Astrocyte (in vitro differentiated cells and primary cell): ENCODE measurements around the gene MAEA. TPM values are rescaled to one million over a fixed set of nuclear protein-coding genes. Genes with fewer than 3 reads are reported as not detected.

Experiments used
- DNase-seq: peaks from one replicate; pipeline ENCODE4 v3.0.0-alpha.2; 2010; ENCODE audit warnings: low read depth
- FAIRE-seq: peaks from 2 replicates; lab custom pipeline; 2011; peaks lifted over from hg19 to GRCh38; lab: Jason Lieb, UNC
- H2AFZ ChIP-seq: 2 replicates; pipeline ENCODE4 v1.6.0; 2012; ENCODE audit warnings: low read depth, low read length, inconsistent platforms
- H3K27ac ChIP-seq: 2 replicates; pipeline ENCODE4 v1.5.1; 2011; ENCODE audit warnings: low read depth, low read length, inconsistent platforms
- H3K27me3 ChIP-seq: 2 replicates; pipeline ENCODE4 v1.6.0; 2011; ENCODE audit warnings: low read length, inconsistent platforms; ENCODE audit not compliant: insufficient read depth
- H3K36me3 ChIP-seq: 2 replicates; pipeline ENCODE4 v1.5.1; 2011; ENCODE audit warnings: low read length, inconsistent platforms; ENCODE audit not compliant: insufficient read depth
- H3K4me1 ChIP-seq: 2 replicates; pipeline ENCODE4 v1.5.1; 2011; ENCODE audit warnings: low read length, inconsistent platforms; ENCODE audit not compliant: insufficient read depth
- H3K4me2 ChIP-seq: 2 replicates; pipeline ENCODE4 v1.6.0; 2012; ENCODE audit warnings: low read length, inconsistent platforms
- H3K4me3 ChIP-seq: 2 replicates; pipeline ENCODE4 v1.5.1; 2011; ENCODE audit warnings: low read depth, mild to moderate bottlenecking, low read length, inconsistent platforms; ENCODE audit not compliant: insufficient read depth
- H3K79me2 ChIP-seq: 2 replicates; pipeline ENCODE4 v1.6.0; 2012; ENCODE audit warnings: mild to moderate bottlenecking, low read length, inconsistent platforms; ENCODE audit not compliant: insufficient read depth
- H3K9ac ChIP-seq: 2 replicates; pipeline ENCODE4 v1.6.0; 2012; ENCODE audit warnings: mild to moderate bottlenecking, low read length, inconsistent platforms
- H3K9me3 ChIP-seq: 2 replicates; pipeline ENCODE4 v1.5.1; 2012; ENCODE audit warnings: low read depth, mild to moderate bottlenecking, low read length, inconsistent platforms; ENCODE audit not compliant: insufficient read depth
- H4K20me1 ChIP-seq: 2 replicates; pipeline ENCODE4 v1.6.0; 2012; ENCODE audit warnings: low read length, inconsistent platforms; ENCODE audit not compliant: insufficient read depth
- H3K27ac Mint-ChIP-seq: one replicate; pipeline ENCODE4 v1.8.0; 2021; ENCODE audit warnings: mild to moderate bottlenecking, mixed read lengths; ENCODE audit not compliant: unreplicated experiment
- H3K27me3 Mint-ChIP-seq: one replicate; pipeline ENCODE4 v1.8.0; 2021; ENCODE audit warnings: low read depth, mixed read lengths; ENCODE audit not compliant: unreplicated experiment
- H3K36me3 Mint-ChIP-seq: one replicate; pipeline ENCODE4 v1.8.0; 2021; ENCODE audit warnings: low read depth, mixed read lengths; ENCODE audit not compliant: unreplicated experiment
- H3K4me1 Mint-ChIP-seq: one replicate; pipeline ENCODE4 v1.8.0; 2021; ENCODE audit warnings: low read depth, mixed read lengths; ENCODE audit not compliant: unreplicated experiment
- H3K4me3 Mint-ChIP-seq: one replicate; pipeline ENCODE4 v1.8.0; 2021; ENCODE audit warnings: mild to moderate bottlenecking, moderate library complexity, mixed read lengths; ENCODE audit not compliant: unreplicated experiment
- H3K9me3 Mint-ChIP-seq: one replicate; pipeline ENCODE4 v1.8.0; 2021; ENCODE audit warnings: mild to moderate bottlenecking, mixed read lengths; ENCODE audit not compliant: unreplicated experiment
- CTCF ChIP-seq: IDR thresholded peaks from 2 replicates; pipeline ENCODE4 v1.5.1; 2011; ENCODE audit warnings: low read depth, mild to moderate bottlenecking, inconsistent platforms, low read length, moderate library complexity; ENCODE audit not compliant: insufficient read depth
- EZH2 ChIP-seq: IDR thresholded peaks from 2 replicates; pipeline ENCODE4 v1.6.1; 2012; ENCODE audit warnings: mild to moderate bottlenecking, low read length, inconsistent platforms; ENCODE audit not compliant: insufficient read depth
- total RNA-seq: library from RNA; stranded (reverse); gene quantifications from 2 replicates; pipeline ENCODE4 v1.2.1, GENCODE V29; 2021

Gene MAEA
- total RNA-seq, 1 donor from 2014 or later = 79.3 TPM

DNA sequence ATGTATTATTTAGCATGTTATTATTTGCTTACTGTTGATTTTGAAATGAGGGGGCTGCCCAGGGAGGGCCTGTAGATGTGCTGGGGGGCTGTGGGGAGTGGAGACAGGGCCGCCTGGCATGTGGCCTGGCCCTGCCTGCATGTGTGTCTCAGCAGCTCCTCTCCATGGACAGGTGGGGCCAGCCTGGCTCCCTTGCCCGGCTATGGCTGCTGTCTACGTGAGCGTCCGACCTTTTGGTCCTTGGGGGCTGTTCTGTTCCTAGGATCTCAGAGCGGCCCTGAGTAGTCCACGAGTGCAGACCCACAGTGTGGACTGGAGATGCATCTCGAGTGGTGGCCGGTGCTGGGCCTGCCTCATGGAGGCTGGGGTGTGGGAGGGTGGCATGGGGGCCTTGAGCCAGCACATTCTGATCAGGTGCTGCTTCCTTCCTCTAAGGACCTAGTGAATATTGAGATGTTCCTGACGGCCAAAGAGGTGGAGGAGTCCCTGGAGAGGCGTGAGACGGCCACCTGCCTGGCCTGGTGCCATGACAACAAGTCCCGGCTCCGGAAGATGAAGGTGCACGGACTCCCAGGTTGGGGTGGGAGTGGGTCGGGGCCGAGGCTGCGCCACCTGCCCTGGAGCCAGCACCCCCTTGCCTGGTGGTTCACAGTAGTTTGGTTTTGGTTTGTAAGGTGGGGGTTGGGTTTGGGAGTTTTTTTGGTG lies 32.4 kb downstream of the MAEA start:
- Mint-ChIP-seq H3K36me3 (peaks cover 15% of the 10 kb centered on the region), H3K4me3 (no peak overlapping the region)
- H3K9me3 ChIP-seq = peaks cover 12% of the 10 kb centered on the region

GRCh38 chr4:1323280-1323634 lies 33.6 kb downstream of the MAEA start:
- no peak for DNase-seq
- FAIRE-seq = no peak
- no peaks in the 10 kb centered on the region for H3K9me3 Mint-ChIP-seq
- H4K20me1 ChIP-seq = peaks cover 34% of the 10 kb centered on the region
- H2AFZ ChIP-seq = no peak overlapping the region
- H3K27me3 Mint-ChIP-seq = no peaks in the 10 kb centered on the region
- H3K4me3 Mint-ChIP-seq = no peak overlapping the region
- H3K4me3 ChIP-seq = no peak overlapping the region
- peaks cover 12% of the 10 kb centered on the region for H3K9me3 ChIP-seq
- H3K4me1 Mint-ChIP-seq = no peaks in the 10 kb centered on the region
- peak overlapping the region; percentile 68 for H3K9ac ChIP-seq
- H3K27ac Mint-ChIP-seq = peak overlapping the region; percentile 55
- peaks cover 27% of the 10 kb centered on the region for H3K79me2 ChIP-seq
- TF ChIP-seq CTCF = no peak
- TF ChIP-seq EZH2 = no peak
- peaks cover 17% of the 10 kb centered on the region for H3K4me1 ChIP-seq
- H3K36me3 ChIP-seq = peaks cover 1% of the 10 kb centered on the region
- H3K27ac ChIP-seq = peak overlapping the region; percentile 93
- H3K27me3 ChIP-seq = no peaks in the 10 kb centered on the region
- peaks cover 15% of the 10 kb centered on the region for H3K36me3 Mint-ChIP-seq
- peak overlapping the region; percentile 68 for H3K4me2 ChIP-seq

More for the DNA sequence above, 32.4 kb downstream of the MAEA start:
- no peak overlapping the region for H2AFZ ChIP-seq
- Mint-ChIP-seq H3K27me3 (no peaks in the 10 kb centered on the region), H3K9me3 (no peaks in the 10 kb centered on the region), H3K4me1 (no peaks in the 10 kb centered on the region), H3K27ac (no peak overlapping the region)
- peaks cover 42% of the 10 kb centered on the region for H4K20me1 ChIP-seq
- no peaks in the 10 kb centered on the region for H3K27me3 ChIP-seq
- no peak overlapping the region for H3K4me3 ChIP-seq
- no peak overlapping the region for H3K9ac ChIP-seq
- no peak for FAIRE-seq
- H3K79me2 ChIP-seq = peaks cover 20% of the 10 kb centered on the region
- no peak overlapping the region for H3K27ac ChIP-seq
- no peak for DNase-seq
- H3K36me3 ChIP-seq = no peaks in the 10 kb centered on the region
- H3K4me2 ChIP-seq = no peak overlapping the region
- peaks cover 17% of the 10 kb centered on the region for H3K4me1 ChIP-seq
- TF ChIP-seq CTCF = no peak
- no peak for TF ChIP-seq EZH2
